ENCODE measurements around the gene WDR17. TPM values are rescaled to one million over a fixed set of nuclear protein-coding genes. Genes with fewer than 3 reads are reported as not detected.

The WDR17 gene
- total RNA-seq, 4 donors from 2014 or later: 5.7 to 19.6 (median 10.2) TPM

GRCh38 chr4:176031922-176032321, 33.7 kb upstream of the WDR17 start:
- Histone ChIP-seq H3K27ac (no peak overlapping the region), H3K9me3 (no peaks in the 10 kb centered on the region), H3K4me3 (no peak overlapping the region), H3K36me3 (no peaks in the 10 kb centered on the region), H3K4me1 (no peaks in the 10 kb centered on the region), H3K27me3 (no peaks in the 10 kb centered on the region)
- WGBS, 2 donors: 39 to 55% methylated on average over 4 of the region's 4 CpGs
- TF ChIP-seq POLR2A (IDR thresholded peaks at IDR 0.05) (no peak), EP300 (IDR thresholded peaks at IDR 0.05) (no peak), CTCF (IDR thresholded peaks at IDR 0.05) (no peak)
- no peak for DNase-seq (ENCODE audit: low spot score in 2 of 2)

- no peak for DNase-seq (ENCODE audit: low spot score in 2 of 2)
- Histone ChIP-seq H3K4me3 (no peak overlapping the region), H3K36me3 (no peaks in the 10 kb centered on the region), H3K4me1 (no peaks in the 10 kb centered on the region), H3K9me3 (no peaks in the 10 kb centered on the region), H3K27me3 (no peaks in the 10 kb centered on the region), H3K27ac (no peak overlapping the region)
- TF ChIP-seq POLR2A (IDR thresholded peaks at IDR 0.05) (no peak), EP300 (IDR thresholded peaks at IDR 0.05) (no peak), CTCF (IDR thresholded peaks at IDR 0.05) (no peak)
These were observed 33.2 kb upstream of the WDR17 start for GRCh38 chr4:176032454-176032853.

DNA sequence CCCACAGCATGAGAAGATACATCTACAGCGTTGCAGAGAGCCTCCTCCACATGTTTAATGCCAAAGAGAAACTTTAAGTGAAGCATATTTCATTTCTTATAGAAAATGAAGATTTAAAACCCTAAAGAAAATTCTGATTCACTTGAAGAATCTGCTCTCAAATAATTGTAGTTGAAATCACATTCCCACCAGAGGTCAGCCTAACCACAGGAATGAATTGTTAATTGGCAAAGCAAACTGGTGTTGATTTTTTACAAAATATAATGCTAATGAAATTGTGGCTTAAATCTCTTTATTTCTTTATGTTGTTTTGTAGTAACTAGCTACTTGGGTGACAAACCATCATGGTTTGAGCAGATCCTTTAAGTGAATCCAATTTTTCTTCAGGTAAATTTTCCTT, 31.1 kb upstream of the WDR17 start:
- Histone ChIP-seq H3K9me3 (peaks cover 0 to 5% (median 0%) of the 10 kb centered on the region in 4 donors), H3K4me3 (no peak overlapping the region), H3K4me1 (no peaks in the 10 kb centered on the region), H3K27ac (no peak overlapping the region), H3K36me3 (no peaks in the 10 kb centered on the region), H3K27me3 (no peaks in the 10 kb centered on the region)
- 22 to 35% methylated on average over 1 of the region's 1 CpG for WGBS, 2 donors
- TF ChIP-seq CTCF (IDR thresholded peaks at IDR 0.05): peak in 2 of 5 experiments; percentile 29 to 64
- no peak for TF ChIP-seq EP300 (IDR thresholded peaks at IDR 0.05)
- no peak for TF ChIP-seq POLR2A (IDR thresholded peaks at IDR 0.05)
- DNase-seq (ENCODE audit: low spot score in 2 of 2): no peak

- H3K4me3 ChIP-seq: no peak overlapping the region
- no peak overlapping the region for H3K27ac ChIP-seq
- TF ChIP-seq POLR2A (IDR thresholded peaks at IDR 0.05): no peak
- TF ChIP-seq CTCF (IDR thresholded peaks at IDR 0.05): no peak
- no peak for TF ChIP-seq EP300 (IDR thresholded peaks at IDR 0.05)
- no peaks in the 10 kb centered on the region for H3K4me1 ChIP-seq
- peaks cover 0 to 9% (median 0%) of the 10 kb centered on the region in 4 donors for H3K9me3 ChIP-seq
- no peak for DNase-seq (ENCODE audit: low spot score in 2 of 2)
- H3K27me3 ChIP-seq: no peaks in the 10 kb centered on the region
- 43 to 53% methylated on average over 5 of the region's 5 CpGs for WGBS, 2 donors
- no peaks in the 10 kb centered on the region for H3K36me3 ChIP-seq
These were observed 30.7 kb upstream of the WDR17 start for GRCh38 chr4:176034936-176035335.

DNA sequence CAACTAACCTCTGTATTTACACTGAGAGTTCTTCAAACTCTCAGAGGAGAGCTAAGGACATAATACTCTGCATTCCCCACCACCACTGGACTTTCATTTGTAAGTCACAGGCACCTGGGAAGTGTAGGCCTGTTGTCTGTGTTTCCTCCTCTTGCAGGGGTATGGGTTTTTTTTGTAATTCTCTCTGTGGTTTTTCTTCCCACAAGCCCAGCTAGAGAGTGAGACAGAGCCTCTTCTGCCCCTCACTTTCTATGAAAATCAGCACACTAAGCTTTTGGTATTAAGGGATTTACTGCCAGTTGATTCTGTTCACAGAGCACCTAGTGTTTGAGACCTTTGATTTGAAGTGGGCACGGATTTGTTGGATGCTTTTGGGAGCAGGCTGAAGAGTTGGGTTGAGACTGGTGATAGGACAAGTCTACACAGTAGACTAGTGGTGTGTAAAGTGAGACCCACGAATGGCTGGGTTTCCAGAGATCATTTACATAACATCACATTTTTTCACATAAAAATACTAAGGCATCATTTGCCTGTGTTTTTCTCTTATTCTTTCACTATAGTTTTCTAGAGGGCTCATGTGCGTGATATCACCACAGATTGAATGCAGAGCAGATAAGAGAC, 28.9 kb upstream of the WDR17 start:
- no peak for TF ChIP-seq POLR2A (IDR thresholded peaks at IDR 0.05)
- TF ChIP-seq CTCF (IDR thresholded peaks at IDR 0.05): no peak
- TF ChIP-seq EP300 (IDR thresholded peaks at IDR 0.05): no peak
- 83 to 88% methylated on average over 3 of the region's 3 CpGs for WGBS, 2 donors
- DNase-seq (ENCODE audit: low spot score in 2 of 2): no peak
- Histone ChIP-seq H3K27ac (no peak overlapping the region), H3K9me3 (peaks cover 0 to 9% (median 0%) of the 10 kb centered on the region in 4 donors), H3K4me1 (no peaks in the 10 kb centered on the region), H3K27me3 (no peaks in the 10 kb centered on the region), H3K36me3 (no peaks in the 10 kb centered on the region), H3K4me3 (no peak overlapping the region)
